Measurements from ENCODE around the gene MICAL3.
A peak's percentile ranks its signal among the peaks of the same experiment; 100 is the strongest.
"Not testable (repeated sequence)": the region's sequence is repeated elsewhere in the genome, so short reads cannot be mapped to it uniquely, and the experiment has no call there.

MICAL3 gene

GRCh38 chr22:18029686-18030267, 5.4 kb upstream of the MICAL3 start:
- no peak for DNase-seq

- no peak for DNase-seq
Observed at GRCh38 chr22:18028817-18029527, 4.6 kb upstream of the MICAL3 start.

GRCh38 chr22:18025898-18026297, 1.5 kb upstream of the MICAL3 start:
- DNase-seq, result not testable (repeated sequence)

GRCh38 chr22:18024956-18025720, 777 bp upstream of the MICAL3 start:
- no peak for DNase-seq

- peak; percentile 3 for DNase-seq
Observed at GRCh38 chr22:18023509-18024275, 669 bp downstream of the MICAL3 start.

- no peak for DNase-seq
Observed at GRCh38 chr22:18022876-18023275, 1.5 kb downstream of the MICAL3 start.

GRCh38 chr22:18021431-18021830, 2.9 kb downstream of the MICAL3 start:
- DNase-seq, result no peak

GRCh38 chr22:18020743-18021142, 3.6 kb downstream of the MICAL3 start:
- not testable (repeated sequence) for DNase-seq

- DNase-seq, result no peak
Observed at GRCh38 chr22:18013947-18014346, 10.4 kb downstream of the MICAL3 start.

- DNase-seq, result no peak
Observed at GRCh38 chr22:18013436-18013835, 10.9 kb downstream of the MICAL3 start.

GRCh38 chr22:18012531-18012930, 11.8 kb downstream of the MICAL3 start:
- no peak for DNase-seq

GRCh38 chr22:18010266-18010665, 14.1 kb downstream of the MICAL3 start:
- no peak for DNase-seq

GRCh38 chr22:18008136-18008535, 16.2 kb downstream of the MICAL3 start:
- no peak for DNase-seq

GRCh38 chr22:18005201-18005926, 19.0 kb downstream of the MICAL3 start:
- no peak for DNase-seq

- not testable (repeated sequence) for DNase-seq
Observed at GRCh38 chr22:18001894-18002315, 22.5 kb downstream of the MICAL3 start.

GRCh38 chr22:18001040-18001893, 23.1 kb downstream of the MICAL3 start:
- DNase-seq, result peak; percentile 70

GRCh38 chr22:18000441-18001039, 23.8 kb downstream of the MICAL3 start:
- peak; percentile 18 for DNase-seq

- no peak for DNase-seq
Observed at GRCh38 chr22:17999851-18000250, 24.5 kb downstream of the MICAL3 start.

GRCh38 chr22:17998913-17999312, 25.4 kb downstream of the MICAL3 start:
- no peak for DNase-seq

- no peak for DNase-seq
Observed at GRCh38 chr22:17997456-17997855, 26.9 kb downstream of the MICAL3 start.

GRCh38 chr22:17995256-17995655, 29.1 kb downstream of the MICAL3 start:
- DNase-seq, result not testable (repeated sequence)

All from CD4-positive, alpha-beta T cell treated with Interleukin-6 for 4 hours (primary cell).